RWPE1 (cell line): ENCODE measurements around the gene PPP1R3E.
"Not testable (repeated sequence)": the region's sequence is repeated elsewhere in the genome, so short reads cannot be mapped to it uniquely, and the experiment has no call there.

ENCODE experiments used
- CTCF ChIA-PET: fragments of 350-600 bp; sonication (Branson Sonifier 250); formaldehyde crosslinking; extraction: SDS; loops from one replicate; lab custom pipeline; 2021; lab: Yijun Ruan, JAX
- POLR2A ChIA-PET: fragments of 400-600 bp; formaldehyde crosslinking; extraction: SDS; loops from one replicate; lab custom pipeline; 2020; ENCODE audit warnings: antibody characterized with exemption; ENCODE audit not compliant: low non-redundant PET; lab: Yijun Ruan, JAX
- DNase-seq: peaks from one replicate; pipeline ENCODE4 v3.0.0; 2012; ENCODE audit warnings: low spot score
- H3K27ac ChIP-seq: fragments of 450-650 bp; 2 replicates; pipeline ENCODE4 v1.5.1; 2017
- TF ChIP-seq, protein P1 (sequence below): fragments of 450-650 bp; conservative IDR thresholded peaks from 2 replicates; pipeline ENCODE4 v1.5.1; 2017; ENCODE audit warnings: low read depth, mild to moderate bottlenecking

The PPP1R3E gene

GRCh38 chr14:23286902-23287479 is 15.7 kb downstream of the PPP1R3E start:
- POLR2A ChIA-PET, result interaction anchor here (0.7 to 1.5 kb wide), 2 partner anchors 14 to 34 kb away, joined by 3 to 8 read pairs; partner anchors contain the start of gene PABPN1

DNA sequence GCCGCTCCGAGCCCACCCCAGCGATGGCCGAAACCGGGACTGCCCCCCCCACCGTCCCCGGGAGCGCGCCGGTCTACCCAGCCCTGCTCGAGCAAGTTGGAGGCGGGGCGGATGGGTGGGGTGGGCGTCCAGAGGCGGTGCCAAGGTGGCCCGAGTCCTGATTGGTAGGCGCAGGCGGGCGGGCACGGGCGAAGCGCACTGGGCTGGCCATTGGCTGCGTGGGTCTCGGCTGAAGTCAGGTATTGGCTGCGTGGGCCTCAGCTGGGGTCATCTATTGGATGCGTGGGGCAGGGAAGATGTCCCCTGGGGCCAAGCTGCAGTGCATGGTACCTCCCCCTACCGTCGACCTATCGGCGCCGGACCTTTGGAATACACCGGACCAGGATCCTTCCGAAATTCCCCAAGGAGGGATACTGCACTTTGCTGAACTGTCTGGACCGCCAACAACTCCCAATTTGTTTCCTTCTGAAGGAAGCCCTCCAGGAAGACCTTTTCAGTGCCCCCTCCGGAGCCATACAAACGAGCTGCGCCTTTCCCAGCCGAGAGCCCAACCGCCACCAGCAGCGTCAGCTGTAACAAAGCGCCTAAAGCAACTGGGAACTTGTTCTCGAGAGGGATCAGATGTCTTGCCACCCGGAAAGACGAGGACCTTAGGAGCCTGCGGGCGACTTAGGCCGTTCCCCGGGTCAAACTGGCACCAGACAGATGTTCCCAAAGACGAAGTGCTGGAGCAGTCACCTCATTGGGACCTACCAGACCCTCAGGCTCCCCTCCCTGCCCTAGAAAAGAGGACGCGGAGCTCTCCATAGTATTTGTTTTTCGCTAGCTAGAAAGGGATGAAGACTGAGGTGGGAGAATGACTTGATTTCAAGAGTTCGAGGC is 16.4 kb downstream of the PPP1R3E start, which contains the start of gene HOMEZ:
TSS of gene HOMEZ (minus strand) at position 113 of the 882 bp plus-strand sequence. CDS start 180 bp downstream, outside the sequence.
- TF ChIP-seq, protein P1, sequence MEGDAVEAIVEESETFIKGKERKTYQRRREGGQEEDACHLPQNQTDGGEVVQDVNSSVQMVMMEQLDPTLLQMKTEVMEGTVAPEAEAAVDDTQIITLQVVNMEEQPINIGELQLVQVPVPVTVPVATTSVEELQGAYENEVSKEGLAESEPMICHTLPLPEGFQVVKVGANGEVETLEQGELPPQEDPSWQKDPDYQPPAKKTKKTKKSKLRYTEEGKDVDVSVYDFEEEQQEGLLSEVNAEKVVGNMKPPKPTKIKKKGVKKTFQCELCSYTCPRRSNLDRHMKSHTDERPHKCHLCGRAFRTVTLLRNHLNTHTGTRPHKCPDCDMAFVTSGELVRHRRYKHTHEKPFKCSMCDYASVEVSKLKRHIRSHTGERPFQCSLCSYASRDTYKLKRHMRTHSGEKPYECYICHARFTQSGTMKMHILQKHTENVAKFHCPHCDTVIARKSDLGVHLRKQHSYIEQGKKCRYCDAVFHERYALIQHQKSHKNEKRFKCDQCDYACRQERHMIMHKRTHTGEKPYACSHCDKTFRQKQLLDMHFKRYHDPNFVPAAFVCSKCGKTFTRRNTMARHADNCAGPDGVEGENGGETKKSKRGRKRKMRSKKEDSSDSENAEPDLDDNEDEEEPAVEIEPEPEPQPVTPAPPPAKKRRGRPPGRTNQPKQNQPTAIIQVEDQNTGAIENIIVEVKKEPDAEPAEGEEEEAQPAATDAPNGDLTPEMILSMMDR, result no peak
- CTCF ChIA-PET, result interaction anchor here (0.6 to 1.0 kb wide), 3 partner anchors 8 to 843 kb away, joined by 3 read pairs; no protein-coding TSS in a partner anchor

More at GRCh38 chr14:23286902-23287479, 15.7 kb downstream of the PPP1R3E start:
- CTCF ChIA-PET, result interaction anchor here (0.6 to 0.9 kb wide), 2 partner anchors 13 to 100 kb away, joined by 3 to 7 read pairs; no protein-coding TSS in a partner anchor
- TF ChIP-seq, protein P1, result no peak
- no peak for DNase-seq
- peak overlapping the region; percentile 96 for H3K27ac ChIP-seq

DNA sequence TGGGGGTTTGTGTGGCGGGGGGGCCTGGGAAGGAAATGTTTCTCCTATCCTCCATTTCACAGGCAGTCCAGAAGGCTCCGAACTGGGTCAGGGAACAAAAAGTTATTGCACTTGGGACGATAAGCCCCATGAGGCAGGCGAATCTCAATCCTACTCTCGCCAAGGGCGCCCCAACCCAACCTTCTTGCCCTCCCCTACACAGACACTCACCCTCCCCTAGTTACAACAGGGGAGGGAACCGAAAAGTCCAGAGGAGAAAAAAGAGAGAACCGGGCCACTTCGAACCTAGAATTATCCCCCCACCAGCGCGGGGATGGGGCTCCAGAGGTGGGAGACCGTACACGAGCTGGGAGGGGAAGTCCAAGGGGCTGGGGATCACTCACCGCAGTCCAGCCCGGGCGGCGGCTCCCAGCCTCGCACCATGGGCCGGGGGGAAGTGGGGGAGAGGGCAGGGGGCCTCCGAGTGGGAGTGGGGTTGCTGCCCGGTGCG is 17.1 kb downstream of the PPP1R3E start:
- H3K27ac ChIP-seq, result peak overlapping the region; percentile 96
- ChIA-PET POLR2A (interaction anchor here (0.7 to 1.5 kb wide), 4 partner anchors 14 to 35 kb away, joined by 3 to 8 read pairs (median 4); partner anchors contain the start of gene PABPN1), CTCF (interaction anchor here (0.6 to 1.0 kb wide), 4 partner anchors 9 to 842 kb away, joined by 3 to 8 read pairs (median 5); no protein-coding TSS in a partner anchor)

More for the DNA sequence above, 16.4 kb downstream of the PPP1R3E start, which contains the start of gene HOMEZ:
- peak within 1 kb of the TSS; percentile 96 for H3K27ac ChIP-seq
- peak; percentile 97 for DNase-seq
- POLR2A ChIA-PET, result interaction anchor here (0.5 to 1.5 kb wide), 7 partner anchors 10 to 883 kb away, joined by 3 to 8 read pairs (median 3); partner anchors contain the start of gene PABPN1

GRCh38 chr14:23284654-23285529 is 17.8 kb downstream of the PPP1R3E start:
- ChIA-PET POLR2A (interaction anchor here (0.7 kb wide), 1 partner anchor 16 kb away, joined by 3 read pairs; no protein-coding TSS in a partner anchor), CTCF (interaction anchor here (0.8 kb wide), 2 partner anchors 16 to 29 kb away, joined by 7 to 8 read pairs; no protein-coding TSS in a partner anchor)
- DNase-seq, result peak; percentile 34
- TF ChIP-seq, protein P1, result no peak
- H3K27ac ChIP-seq, result peak overlapping the region; percentile 96

More for the DNA sequence above, 17.1 kb downstream of the PPP1R3E start:
- DNase-seq, result peak; percentile 47
- TF ChIP-seq, protein P1, result no peak

DNA sequence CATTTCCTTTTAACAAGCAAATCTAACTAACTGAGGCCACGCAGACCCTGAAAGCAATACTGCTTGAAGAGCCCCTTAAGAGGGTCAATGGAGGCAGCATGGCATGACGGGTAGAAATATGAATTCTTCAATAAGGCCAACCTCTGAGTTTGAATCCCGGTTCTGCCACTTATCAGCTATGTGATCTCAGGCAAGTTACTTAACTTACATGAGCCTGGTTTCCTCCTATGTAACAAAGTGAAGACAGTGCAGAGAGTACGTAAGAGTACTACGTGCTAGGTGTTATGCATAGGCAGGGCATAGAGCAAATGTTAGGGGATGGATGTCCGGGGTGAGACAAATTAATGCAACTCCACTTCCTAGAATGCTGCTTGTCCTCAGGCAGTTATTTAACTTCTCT is 21.4 kb downstream of the PPP1R3E start:
- ChIA-PET POLR2A (no interaction called here), CTCF (no interaction called here)
- DNase-seq, result no peak
- H3K27ac ChIP-seq, result no peak overlapping the region
- TF ChIP-seq, protein P1, result no peak

GRCh38 chr14:23277928-23278327 is 24.7 kb downstream of the PPP1R3E start:
- DNase-seq, H3K27ac ChIP-seq, POLR2A ChIA-PET: not testable (repeated sequence)
- CTCF ChIA-PET, result interaction anchor here (0.6 kb wide), 1 partner anchor 76 kb away, joined by 4 read pairs; no protein-coding TSS in a partner anchor
